HG03097 (cell line): ENCODE data around the gene MRPS5.

Experiments
- ATAC-seq: cut with Tn5 transposase; IDR thresholded peaks from one replicate; pipeline ENCODE4 v1.9.1; 2021; ENCODE audit not compliant: unreplicated experiment, low FRiP score

MRPS5 gene

DNA sequence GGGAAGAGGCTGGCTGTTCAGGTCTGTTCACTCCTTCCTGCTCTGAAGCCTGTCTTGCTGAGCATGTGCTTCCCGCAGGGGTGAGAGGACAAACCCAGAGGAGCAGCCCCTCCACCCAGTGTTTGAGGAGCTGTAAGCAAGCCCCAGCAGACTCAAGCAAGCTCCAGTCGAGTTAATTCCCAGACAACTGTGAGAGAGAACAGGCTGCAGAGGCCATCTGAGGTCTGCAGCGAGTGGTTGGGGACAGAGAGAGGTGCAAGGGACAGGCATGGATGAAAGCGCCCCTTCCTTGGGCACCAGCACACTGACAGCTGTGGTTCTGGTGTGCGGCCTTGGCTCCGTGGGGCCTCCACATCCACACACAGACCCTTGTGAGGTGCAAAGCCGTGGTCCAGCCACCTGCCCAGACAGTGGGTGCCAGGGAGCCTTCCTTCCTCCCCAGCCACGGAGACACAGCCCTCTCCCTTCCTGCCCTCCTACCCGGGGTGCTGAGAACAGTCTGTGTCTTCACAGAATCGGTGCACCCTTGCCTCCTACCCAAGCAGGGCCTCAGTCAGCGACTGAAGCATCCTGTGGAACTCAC lies 59.9 kb downstream of the MRPS5 start:
- ATAC-seq = no peak

DNA sequence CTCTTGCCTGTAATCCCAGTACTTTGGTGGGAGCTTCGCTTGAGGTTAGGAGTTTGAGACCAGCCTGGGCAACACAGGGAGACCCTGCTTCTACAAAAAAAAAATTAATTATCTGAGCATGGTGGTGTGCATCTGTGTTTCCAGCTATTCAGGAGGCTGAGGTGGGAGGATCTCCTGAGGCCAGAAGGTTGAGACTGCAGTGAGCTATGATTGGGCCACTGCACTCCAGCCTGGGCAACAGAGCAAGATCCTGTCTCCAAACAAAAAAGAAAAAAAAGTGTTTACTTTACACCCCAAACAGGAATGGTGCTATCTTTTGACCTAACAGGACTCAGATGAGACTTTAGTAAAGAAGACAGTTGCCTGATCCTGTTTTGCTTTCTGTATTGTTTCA lies 60.5 kb downstream of the MRPS5 start:
- ATAC-seq = no peak

GRCh38 chr2:95060446-95061118 lies 61.0 kb downstream of the MRPS5 start:
- no peak for ATAC-seq

GRCh38 chr2:95059656-95060370 lies 61.8 kb downstream of the MRPS5 start:
- ATAC-seq = no peak

DNA sequence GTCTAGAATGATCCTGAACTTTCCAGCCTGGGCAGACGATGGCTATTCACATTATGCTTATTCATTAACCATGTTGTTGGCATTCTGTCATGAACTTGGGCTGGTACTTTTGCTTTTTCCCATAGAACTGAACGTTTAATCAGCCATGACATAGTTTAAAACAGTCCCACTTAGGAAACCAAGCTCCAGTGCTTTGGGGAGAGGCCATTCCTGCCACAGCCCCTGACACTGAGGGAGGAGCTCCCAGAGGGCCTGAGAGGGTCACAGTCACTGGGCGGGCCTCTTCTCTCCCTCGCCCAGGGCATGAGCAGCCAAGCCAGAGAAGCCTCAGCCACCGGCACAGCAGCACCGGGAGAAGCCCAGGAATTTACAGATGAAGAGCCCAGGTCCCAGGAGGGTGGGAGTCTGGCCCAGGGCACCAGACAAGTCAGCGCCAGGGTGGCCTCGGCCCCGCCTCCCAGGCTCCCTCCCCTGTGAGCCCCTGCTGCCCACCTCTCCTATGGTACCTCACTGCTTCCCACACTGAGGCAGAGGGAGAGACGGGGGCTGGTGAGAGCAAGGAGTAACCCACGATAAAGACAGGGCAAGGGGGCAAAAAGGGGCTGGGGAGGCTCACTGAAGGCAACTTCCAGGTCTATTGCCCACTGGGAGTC lies 62.5 kb downstream of the MRPS5 start:
- no peak for ATAC-seq

GRCh38 chr2:95058466-95058988 lies 63.1 kb downstream of the MRPS5 start:
- ATAC-seq = no peak

DNA sequence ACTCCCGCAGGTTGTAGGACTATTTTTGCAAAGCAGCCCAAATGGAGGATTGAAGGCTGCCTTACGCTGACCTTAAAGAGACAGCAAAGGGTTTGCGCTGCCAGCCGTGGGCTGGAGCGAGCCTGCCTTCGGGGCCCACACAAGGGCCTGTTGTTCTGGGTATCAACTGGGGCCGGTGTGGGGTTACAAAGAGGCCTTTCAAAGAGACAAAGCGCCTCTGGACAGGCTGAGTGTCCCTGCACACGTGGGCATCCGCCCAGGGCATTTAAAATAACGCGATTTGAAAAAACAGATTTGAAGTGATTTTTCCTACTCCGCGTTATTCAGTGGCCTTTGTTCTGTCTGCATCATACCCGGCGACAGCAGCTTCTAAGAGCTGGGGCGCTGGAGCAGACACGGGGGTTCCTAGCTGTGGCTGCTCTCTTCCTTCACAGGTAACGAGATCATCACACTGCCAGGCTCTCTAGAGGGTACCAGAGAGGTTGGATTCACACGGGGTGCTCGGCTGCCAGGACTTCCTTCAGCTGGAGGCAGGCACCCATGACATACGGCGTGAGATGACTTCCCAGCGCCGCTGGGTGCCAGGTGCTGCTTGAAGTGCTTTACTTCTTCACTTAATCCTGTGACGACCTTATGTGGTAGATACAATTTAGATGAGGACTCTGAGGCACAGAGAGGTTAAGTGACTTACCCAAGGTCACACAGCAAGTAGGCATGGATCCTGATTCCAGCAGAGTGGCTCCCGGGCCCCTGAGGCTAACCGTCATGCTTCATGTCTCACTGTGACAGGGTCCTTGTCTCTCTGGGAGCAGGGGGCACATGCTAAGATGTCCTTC lies 63.9 kb downstream of the MRPS5 start:
- no peak for ATAC-seq

DNA sequence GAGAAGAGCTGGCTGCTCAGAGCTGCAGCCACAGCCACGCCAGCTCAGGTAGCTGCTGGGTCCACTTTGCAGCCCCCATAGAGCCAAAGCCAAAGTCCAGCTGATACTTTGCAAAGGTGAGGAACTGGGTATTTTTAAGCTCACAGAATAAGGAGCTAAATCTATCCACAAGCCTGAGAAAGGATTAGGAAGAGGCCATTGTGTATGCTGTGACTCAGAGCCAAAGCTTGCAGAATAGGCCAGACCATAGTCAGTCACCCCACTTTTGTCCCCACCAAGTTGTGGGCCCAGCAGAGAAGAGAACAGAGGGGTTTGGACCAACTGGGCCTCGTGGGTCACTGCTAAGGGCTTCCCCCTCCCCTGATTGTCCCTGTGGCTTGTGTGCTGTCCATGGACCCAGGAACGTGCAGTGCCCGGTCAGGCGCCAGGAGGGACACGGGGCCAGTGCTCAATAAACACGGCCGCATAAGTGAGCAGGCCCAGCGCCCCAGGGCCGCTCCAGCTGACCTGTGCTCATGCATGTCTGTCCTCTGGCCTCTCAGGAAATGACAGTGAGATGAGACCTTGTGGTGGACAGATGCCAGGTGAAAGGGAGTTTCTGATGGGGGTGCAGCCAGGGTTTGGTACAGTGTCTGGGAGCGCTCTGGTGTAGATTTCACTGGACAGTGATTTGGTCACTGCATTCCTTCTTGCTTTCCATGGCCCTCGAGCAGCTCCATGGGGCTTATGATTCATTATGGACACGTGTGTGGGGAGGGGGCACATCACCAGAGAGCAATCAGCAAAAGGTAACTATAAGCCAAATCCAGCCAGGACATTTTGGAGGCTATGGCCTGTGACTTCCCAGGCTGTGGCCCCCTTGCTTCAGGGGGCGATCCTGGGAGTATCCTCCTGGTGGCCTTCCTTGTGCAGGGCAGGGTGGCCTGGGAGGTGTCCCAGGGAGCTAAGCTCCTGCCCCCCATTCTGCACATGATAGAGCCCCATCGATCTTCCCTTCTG lies 64.8 kb downstream of the MRPS5 start:
- no peak for ATAC-seq

DNA sequence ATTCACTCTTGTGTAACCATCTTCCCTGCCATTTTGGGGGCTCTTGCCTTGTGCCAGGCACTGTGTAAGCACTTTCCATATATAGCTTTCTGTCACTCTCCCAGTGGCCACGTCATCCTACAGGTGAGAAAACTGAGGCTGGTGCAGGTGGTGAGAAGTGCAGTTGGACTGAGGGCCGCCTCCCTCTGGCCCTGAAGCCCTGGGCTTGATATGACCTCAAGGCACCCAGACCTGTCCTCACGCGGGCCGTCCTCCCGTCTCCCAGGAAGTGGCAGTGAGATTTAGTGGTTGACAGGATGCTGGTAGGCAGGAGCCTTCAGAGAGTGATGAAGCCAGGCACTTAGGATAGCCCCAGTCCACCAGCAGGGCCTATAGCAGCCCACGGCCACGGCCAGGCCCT lies 65.6 kb downstream of the MRPS5 start:
- no peak for ATAC-seq

GRCh38 chr2:95055262-95055661 lies 66.3 kb downstream of the MRPS5 start:
- ATAC-seq = no peak

DNA sequence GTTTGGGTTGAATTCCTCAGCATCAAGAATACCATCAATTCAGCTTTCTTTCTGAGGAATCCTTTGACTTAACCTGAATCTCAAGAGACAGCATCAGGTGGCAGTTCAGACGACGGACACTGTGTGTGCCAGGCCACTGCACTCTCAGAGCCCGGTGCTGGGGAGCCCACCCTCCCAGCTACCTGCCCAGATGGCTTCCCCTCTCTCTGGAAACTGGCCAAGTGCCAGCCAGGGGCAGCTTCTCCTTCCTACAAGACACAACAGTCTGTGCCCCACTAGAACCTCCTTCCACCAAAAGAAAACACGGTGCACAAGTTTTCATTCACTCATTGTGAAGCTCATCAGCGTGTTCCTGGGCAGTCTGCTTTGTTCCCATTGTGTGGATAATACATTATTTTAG lies 67.6 kb downstream of the MRPS5 start:
- ATAC-seq = no peak

- no peak for ATAC-seq
These were observed 68.1 kb downstream of the MRPS5 start for GRCh38 chr2:95053543-95053942.

GRCh38 chr2:95052804-95053479 lies 68.7 kb downstream of the MRPS5 start:
- ATAC-seq = no peak

DNA sequence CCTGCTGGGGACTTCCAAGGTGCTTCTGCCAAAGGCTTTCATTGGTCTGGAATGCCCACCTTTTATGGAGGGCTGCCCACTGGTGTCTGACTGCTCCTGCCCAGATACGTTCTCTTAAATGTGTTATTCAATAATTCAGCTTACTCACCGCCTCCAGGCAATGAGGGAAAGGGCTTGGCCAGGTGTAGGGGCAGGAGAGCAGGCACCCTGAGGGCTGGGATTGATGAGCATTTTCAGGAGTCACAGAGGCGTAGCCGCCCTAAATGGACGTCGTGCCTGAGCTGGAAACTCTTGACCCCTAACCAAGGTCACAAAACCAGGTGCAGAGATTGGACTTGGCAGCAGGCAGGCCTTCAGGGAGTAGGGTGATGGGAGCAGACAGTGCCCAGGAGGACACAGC lies 69.3 kb downstream of the MRPS5 start:
- no peak for ATAC-seq

DNA sequence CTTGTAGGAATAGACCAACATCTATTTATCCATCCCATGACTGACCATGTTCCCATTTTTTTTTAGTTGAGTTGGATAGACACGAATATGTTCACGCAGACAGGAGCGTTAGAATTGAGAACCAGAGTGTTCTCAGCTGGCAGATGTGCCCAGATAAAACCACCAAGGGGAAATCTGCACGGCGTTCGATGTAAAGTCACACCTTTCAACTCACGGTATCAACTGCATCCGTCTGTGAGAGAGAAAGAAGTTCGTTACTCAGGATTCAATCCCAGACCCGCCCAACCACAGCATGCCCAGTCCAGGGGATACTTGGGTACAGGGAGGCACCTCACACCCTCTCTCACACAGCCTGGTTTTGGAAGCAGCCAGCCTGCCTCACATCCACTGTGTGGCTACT lies 70.0 kb downstream of the MRPS5 start:
- no peak for ATAC-seq

- ATAC-seq = no peak
These were observed 71.0 kb downstream of the MRPS5 start for GRCh38 chr2:95050385-95051300.

GRCh38 chr2:95049961-95050360 lies 71.6 kb downstream of the MRPS5 start:
- no peak for ATAC-seq

DNA sequence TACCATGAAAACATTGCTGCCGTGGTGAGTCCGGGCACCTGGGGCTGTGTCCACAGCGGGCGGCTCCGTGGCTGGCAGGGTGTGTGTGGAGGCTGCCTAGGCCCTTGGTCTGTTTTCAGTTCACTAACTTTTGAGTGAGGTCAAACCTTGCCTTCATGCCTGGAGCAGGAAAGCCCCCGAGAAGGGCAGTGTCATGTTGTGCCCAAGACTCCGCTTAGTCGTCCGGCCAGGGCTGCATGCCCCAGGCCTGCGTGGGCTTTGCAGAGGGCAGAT lies 72.0 kb downstream of the MRPS5 start:
- no peak for ATAC-seq
